Subcutaneous abdominal adipose tissue (tissue), 5 donors: ENCODE data around the gene HIRA.
"Not testable (repeated sequence)": the region's sequence is repeated elsewhere in the genome, so short reads cannot be mapped to it uniquely, and the experiment has no call there.

Experiments used
- H3K27ac ChIP-seq: one replicate; pipeline ENCODE4 v1.7.0; 2013; ENCODE audit warnings: low read depth, mild to moderate bottlenecking, inconsistent platforms, low read length, moderate library complexity
- H3K27me3 ChIP-seq, 5 donors: one replicate each; pipeline ENCODE4 v1.7.0; 2013; ENCODE audit warnings: low read length in 5 of 5, inconsistent platforms in 1 of 5; ENCODE audit not compliant: control insufficient read depth in 5 of 5, insufficient read depth in 4 of 5
- H3K36me3 ChIP-seq, 5 donors: one replicate each; pipeline ENCODE4 v1.7.0; 2013; ENCODE audit warnings: low read length in 5 of 5; ENCODE audit not compliant: control insufficient read depth in 5 of 5, insufficient read depth in 5 of 5
- H3K4me1 ChIP-seq, 5 donors: one replicate each; pipeline ENCODE4 v1.7.0; 2013; ENCODE audit warnings: low read length in 5 of 5, mild to moderate bottlenecking in 3 of 5, moderate library complexity in 1 of 5; ENCODE audit not compliant: control insufficient read depth in 5 of 5, insufficient read depth in 5 of 5
- H3K4me3 ChIP-seq, 5 donors: one replicate each; pipeline ENCODE4 v1.7.0; 2013; ENCODE audit warnings: low read length in 5 of 5, low read depth in 1 of 5
- H3K9ac ChIP-seq, 5 donors: one replicate each; pipeline ENCODE4 v1.7.0; 2013; ENCODE audit warnings: low read length in 5 of 5, mild to moderate bottlenecking in 4 of 5, moderate library complexity in 3 of 5
- H3K9me3 ChIP-seq, 5 donors: one replicate each; pipeline ENCODE4 v1.7.0; 2013; ENCODE audit warnings: low read length in 5 of 5; ENCODE audit not compliant: control insufficient read depth in 5 of 5
- donor health status: healthy.
- donor health status: healthy.
- donor health status: healthy.
- donor health status: healthy.
- donor health status: healthy.

The HIRA gene

GRCh38 chr22:19341500-19341899 lies 90.0 kb downstream of the HIRA start:
- Histone ChIP-seq H3K27ac (no peak overlapping the region), H3K9me3 (peaks cover 3 to 17% (median 5%) of the 10 kb centered on the region in 5 donors), H3K27me3 (no peaks in the 10 kb centered on the region), H3K4me3 (no peak overlapping the region), H3K36me3 (peaks cover 21 to 49% (median 29%) of the 10 kb centered on the region in 5 donors), H3K9ac (no peak overlapping the region), H3K4me1 (no peaks in the 10 kb centered on the region)

- Histone ChIP-seq H3K4me3 (no peak overlapping the region), H3K9ac (no peak overlapping the region), H3K9me3 (peaks cover 5 to 26% (median 18%) of the 10 kb centered on the region in 5 donors), H3K36me3 (peaks cover 20 to 50% (median 34%) of the 10 kb centered on the region in 5 donors), H3K27ac (no peak overlapping the region), H3K4me1 (no peaks in the 10 kb centered on the region), H3K27me3 (no peaks in the 10 kb centered on the region)
Observed at GRCh38 chr22:19337137-19337536, 94.4 kb downstream of the HIRA start.

- H3K27ac ChIP-seq: no peak overlapping the region
- H3K36me3 ChIP-seq: peaks cover 28 to 53% (median 34%) of the 10 kb centered on the region in 5 donors
- no peak overlapping the region for H3K9ac ChIP-seq
- no peaks in the 10 kb centered on the region for H3K27me3 ChIP-seq
- peak overlapping the region in 3 of 5 donors; percentile 0 to 6 (median 1) for H3K4me3 ChIP-seq
- H3K9me3 ChIP-seq: peaks cover 5 to 26% (median 18%) of the 10 kb centered on the region in 5 donors
- no peaks in the 10 kb centered on the region for H3K4me1 ChIP-seq
Observed at GRCh38 chr22:19336133-19337075, 95.1 kb downstream of the HIRA start.

GRCh38 chr22:19331975-19332374 lies 99.6 kb downstream of the HIRA start:
- no peak overlapping the region for H3K9ac ChIP-seq
- no peaks in the 10 kb centered on the region for H3K27me3 ChIP-seq
- H3K9me3 ChIP-seq: peaks cover 3 to 18% (median 13%) of the 10 kb centered on the region in 5 donors
- H3K36me3 ChIP-seq: peaks cover 24 to 60% (median 46%) of the 10 kb centered on the region in 5 donors
- no peak overlapping the region for H3K4me3 ChIP-seq
- H3K27ac ChIP-seq: no peak overlapping the region
- no peaks in the 10 kb centered on the region for H3K4me1 ChIP-seq

- no peaks in the 10 kb centered on the region for H3K27me3 ChIP-seq
- peaks cover 3 to 16% (median 9%) of the 10 kb centered on the region in 5 donors for H3K9me3 ChIP-seq
- H3K36me3 ChIP-seq: peaks cover 24 to 56% (median 42%) of the 10 kb centered on the region in 5 donors
- H3K27ac ChIP-seq: no peak overlapping the region
- H3K4me1 ChIP-seq: no peaks in the 10 kb centered on the region
- no peak overlapping the region for H3K9ac ChIP-seq
- no peak overlapping the region for H3K4me3 ChIP-seq
Observed at GRCh38 chr22:19331474-19331873, 100.1 kb downstream of the HIRA start.

- Histone ChIP-seq H3K27me3 (no peaks in the 10 kb centered on the region), H3K9ac (no peak overlapping the region), H3K9me3 (peaks cover 3 to 11% (median 7%) of the 10 kb centered on the region in 5 donors), H3K4me3 (no peak overlapping the region), H3K27ac (no peak overlapping the region), H3K36me3 (peaks cover 21 to 51% (median 37%) of the 10 kb centered on the region in 5 donors), H3K4me1 (no peaks in the 10 kb centered on the region)
Observed at GRCh38 chr22:19330865-19331418, 100.6 kb downstream of the HIRA start.

GRCh38 chr22:19330205-19330604 lies 101.3 kb downstream of the HIRA start:
- H3K27ac ChIP-seq, H3K4me3 ChIP-seq, H3K9ac ChIP-seq, H3K27me3 ChIP-seq, H3K4me1 ChIP-seq, H3K9me3 ChIP-seq: not testable (repeated sequence)
- H3K36me3 ChIP-seq: peaks cover 17 to 47% (median 35%) of the 10 kb centered on the region in 5 donors

GRCh38 chr22:19329454-19329853 lies 102.1 kb downstream of the HIRA start:
- H3K27me3 ChIP-seq: no peaks in the 10 kb centered on the region
- H3K27ac ChIP-seq: no peak overlapping the region
- peaks cover 3 to 10% (median 7%) of the 10 kb centered on the region in 5 donors for H3K9me3 ChIP-seq
- H3K9ac ChIP-seq: no peak overlapping the region
- H3K36me3 ChIP-seq: peaks cover 13 to 41% (median 33%) of the 10 kb centered on the region in 5 donors
- H3K4me1 ChIP-seq: no peaks in the 10 kb centered on the region
- H3K4me3 ChIP-seq: no peak overlapping the region

- H3K4me1 ChIP-seq: no peaks in the 10 kb centered on the region
- H3K27me3 ChIP-seq: no peaks in the 10 kb centered on the region
- H3K27ac ChIP-seq: no peak overlapping the region
Observed at GRCh38 chr22:19325296-19325948, 106.1 kb downstream of the HIRA start.

GRCh38 chr22:19323420-19323819 lies 108.1 kb downstream of the HIRA start:
- H3K27me3 ChIP-seq, H3K27ac ChIP-seq, H3K9ac ChIP-seq, H3K36me3 ChIP-seq, H3K9me3 ChIP-seq, H3K4me3 ChIP-seq, H3K4me1 ChIP-seq: not testable (repeated sequence)

More at GRCh38 chr22:19325296-19325948, 106.1 kb downstream of the HIRA start:
- H3K4me3 ChIP-seq: no peak overlapping the region
- H3K36me3 ChIP-seq: peaks cover 2 to 16% (median 13%) of the 10 kb centered on the region in 5 donors
- H3K9ac ChIP-seq: no peak overlapping the region
- peaks cover 0 to 11% (median 0%) of the 10 kb centered on the region in 5 donors for H3K9me3 ChIP-seq
